Right kidney (tissue), 9 donors: ENCODE results near the gene OR10G6.
"Not testable (repeated sequence)": the region's sequence is repeated elsewhere in the genome, so short reads cannot be mapped to it uniquely, and the experiment has no call there.

ENCODE experiments used
- DNase-seq: peaks from one replicate; pipeline ENCODE4 v3.0.0-alpha.2; 2016
- long read RNA-seq, 8 donors: transcript quantifications; one replicate each; lab custom pipeline, GENCODE V29; 2026

OR10G6 gene
- long read RNA-seq, donor 1: 0 reads
- long read RNA-seq, donor 2: 0 reads
- long read RNA-seq, donor 3: 0 reads
- long read RNA-seq, donor 4: 0 reads
- long read RNA-seq, donor 5: 0 reads
- long read RNA-seq, donor 6: 0 reads
- long read RNA-seq, donor 7: 0 reads
- long read RNA-seq, donor 8: 0 reads

- DNase-seq: no peak
Observed at GRCh38 chr11:123995119-123995518, at the start of gene OR10G6. Gene OR10G6 (minus strand): TSS chr11:123995161. CDS start chr11:123995161, 0 bp downstream.

GRCh38 chr11:124043420-124043819, 48.5 kb upstream of the OR10G6 start:
- DNase-seq: no peak

GRCh38 chr11:124041254-124041653, 46.3 kb upstream of the OR10G6 start, which contains the start of gene OR10G7:
Gene OR10G7 (minus strand): TSS chr11:124041325. CDS start chr11:124039001, 2,324 bp downstream.
- DNase-seq: no peak

DNA sequence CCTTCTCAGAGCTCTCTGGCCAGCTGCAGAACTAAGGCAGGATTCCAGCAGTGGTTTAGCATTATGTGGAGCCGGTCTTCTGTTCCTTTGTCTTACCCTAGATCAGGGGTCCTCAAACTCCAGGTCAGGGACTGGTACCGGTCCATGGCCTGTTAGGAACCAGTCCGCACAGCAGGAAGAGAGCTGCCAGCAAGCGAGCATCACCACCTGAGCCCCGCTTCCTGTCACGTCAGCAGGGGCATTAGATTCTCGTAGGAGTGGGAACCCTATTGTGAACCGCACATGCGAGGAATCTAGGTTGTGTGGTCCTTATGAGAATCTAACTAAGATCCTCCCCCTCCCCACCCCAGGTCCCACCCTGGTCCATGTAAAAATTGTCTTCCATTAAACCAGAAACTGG, 44.6 kb upstream of the OR10G6 start:
- no peak for DNase-seq

DNA sequence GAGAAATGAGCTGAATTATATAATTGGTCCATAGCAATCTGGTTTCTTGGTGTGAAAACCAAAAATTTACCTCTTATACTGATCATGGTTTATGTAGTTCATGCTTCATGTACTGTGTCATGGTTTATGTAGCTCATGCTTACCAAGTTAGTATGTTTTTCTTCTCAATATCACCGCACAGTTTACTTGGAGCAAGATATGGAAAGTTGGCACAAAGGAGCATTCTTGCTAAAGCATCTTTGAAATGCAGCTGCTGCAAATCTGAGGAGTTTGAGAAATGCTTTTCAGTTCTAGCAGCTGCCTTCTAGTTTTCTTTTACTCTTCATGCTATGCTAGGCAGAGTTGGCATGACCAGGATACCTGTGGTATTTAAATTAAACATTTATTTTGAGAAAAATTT, 41.7 kb upstream of the OR10G6 start:
- DNase-seq: no peak

GRCh38 chr11:124026498-124026897, 31.5 kb upstream of the OR10G6 start, which contains the start of gene OR10G8:
Gene OR10G8 (plus strand): TSS chr11:124026798. CDS start chr11:124029623, 2,825 bp downstream.
- no peak for DNase-seq

DNA sequence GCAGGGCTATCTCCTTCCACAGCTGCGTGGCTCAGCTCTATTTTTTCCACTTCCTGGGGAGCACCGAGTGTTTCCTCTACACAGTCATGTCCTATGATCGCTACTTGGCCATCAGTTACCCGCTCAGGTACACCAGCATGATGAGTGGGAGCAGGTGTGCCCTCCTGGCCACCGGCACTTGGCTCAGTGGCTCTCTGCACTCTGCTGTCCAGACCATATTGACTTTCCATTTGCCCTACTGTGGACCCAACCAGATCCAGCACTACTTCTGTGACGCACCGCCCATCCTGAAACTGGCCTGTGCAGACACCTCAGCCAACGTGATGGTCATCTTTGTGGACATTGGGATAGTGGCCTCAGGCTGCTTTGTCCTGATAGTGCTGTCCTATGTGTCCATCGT, 20.9 kb upstream of the OR10G6 start:
- not testable (repeated sequence) for DNase-seq

GRCh38 chr11:124012697-124013096, 17.7 kb upstream of the OR10G6 start, which contains the start of gene OR10G4:
Gene OR10G4 (plus strand): TSS chr11:124012997. CDS start chr11:124015575, 2,578 bp downstream.
- no peak for DNase-seq

DNA sequence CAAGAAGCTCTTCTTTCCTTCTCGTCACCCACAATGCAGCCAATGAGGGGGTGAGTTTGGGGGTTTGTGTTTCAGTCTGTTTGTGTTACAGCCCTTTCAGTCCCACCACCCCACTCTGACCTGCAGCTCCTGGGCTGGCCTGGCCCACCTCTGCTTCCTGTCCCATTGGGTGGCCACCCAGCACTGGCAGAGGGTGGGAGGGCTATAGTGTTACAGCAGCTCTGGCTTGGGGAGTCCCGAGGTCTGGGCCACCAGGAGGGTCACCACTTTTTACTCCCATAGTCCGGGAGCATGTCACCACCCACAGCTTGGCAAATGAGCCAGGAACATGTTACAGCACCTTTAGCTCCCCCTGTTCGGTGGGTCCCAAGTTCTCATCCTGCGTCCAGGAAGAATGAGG, 15.7 kb downstream of the OR10G6 start:
- DNase-seq: no peak

DNA sequence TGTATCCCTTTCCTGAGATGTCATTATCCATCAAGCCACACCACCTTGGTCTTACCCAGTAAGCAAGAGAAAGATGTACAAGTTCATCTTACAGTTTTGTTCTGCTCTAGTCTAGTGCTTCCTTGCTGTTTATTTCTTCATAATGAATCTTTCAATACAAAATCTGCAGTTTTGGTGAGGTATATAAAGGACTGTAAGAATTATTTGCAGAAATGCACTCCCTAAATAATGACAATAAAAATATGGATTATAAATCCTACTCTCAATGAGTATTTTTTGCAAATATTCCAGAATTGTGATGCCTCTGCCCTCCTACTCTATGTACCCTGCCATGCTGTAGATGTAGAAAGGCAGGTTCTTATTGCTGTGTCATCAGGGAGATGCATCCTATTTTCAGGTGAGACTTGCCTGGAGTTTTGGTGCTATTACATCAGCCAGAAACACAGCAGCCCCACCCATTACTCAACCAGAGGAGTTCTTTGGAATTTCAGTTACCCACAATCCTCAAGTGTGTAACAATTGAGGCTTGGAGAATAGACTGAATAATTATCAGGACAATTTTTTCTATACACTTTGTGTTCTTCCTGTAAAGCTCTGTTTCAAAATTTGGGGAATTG, 17.1 kb downstream of the OR10G6 start, which contains the start of gene OR10S1:
Gene OR10S1, minus strand, starts transcription at position 51 of the 617 bp plus-strand sequence. CDS start 117 bp downstream, outside the sequence.
- DNase-seq: no peak

GRCh38 chr11:123976770-123977560, 18.0 kb downstream of the OR10G6 start:
- DNase-seq: no peak

GRCh38 chr11:123973816-123974215, 21.1 kb downstream of the OR10G6 start:
- DNase-seq: no peak

DNA sequence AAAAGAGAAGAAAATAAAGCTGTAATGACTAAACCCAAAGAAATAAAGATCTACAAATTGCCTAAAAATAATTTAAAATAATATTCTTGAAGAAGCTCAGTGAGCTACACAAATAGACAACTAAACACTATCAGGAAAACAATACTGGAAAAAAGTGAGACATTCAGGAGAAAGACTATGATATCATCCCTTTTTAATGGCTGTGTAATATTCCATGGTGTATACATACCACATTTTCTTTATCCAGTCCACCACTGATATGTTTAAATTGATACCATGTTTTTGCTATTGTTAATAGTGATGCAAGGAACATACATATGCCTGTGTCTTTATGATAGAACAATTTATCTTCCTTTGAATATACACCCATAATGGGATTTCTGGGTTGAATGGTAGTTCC, 38.2 kb downstream of the OR10G6 start:
- DNase-seq: no peak

GRCh38 chr11:123945132-123945531, 49.8 kb downstream of the OR10G6 start:
- DNase-seq: no peak
